Measurements from ENCODE around the gene IL37.

Gene IL37

GRCh38 chr2:112881217-112881985 lies 29.6 kb upstream of the IL37 start:
- TF ChIP-seq PBX3 (CRISPR knock-in tag; IDR thresholded peaks at IDR 0.05) (no peak), ZNF600 (tag by site-specific recombination; IDR thresholded peaks at IDR 0.05) (0 out of 2 replicates have a peak, but pooled peaks have one; percentile 39), ZNF248 (tag by site-specific recombination; IDR thresholded peaks at IDR 0.05) (no peak), ZFHX2 (tag by site-specific recombination; conservative IDR thresholded peaks at IDR 0.05) (peak; percentile 58), OSR2 (tag by site-specific recombination; IDR thresholded peaks at IDR 0.05) (peak; percentile 78), PRDM10 (tag by site-specific recombination; IDR thresholded peaks at IDR 0.05) (peak; percentile 22; the same call in 1 of the 2 replicates), ZNF266 (tag by site-specific recombination; IDR thresholded peaks at IDR 0.05; ENCODE audit: low read depth) (no peak), ZIC2 (tag by site-specific recombination; IDR thresholded peaks at IDR 0.05) (0 out of 2 replicates have a peak, but pooled peaks have one; percentile 38)
- H3K36me3 ChIP-seq (ENCODE audit: control insufficient read depth in 2 of 2, insufficient read depth in 1 of 2, low read length in 2 of 2) = no peaks in the 10 kb centered on the region
- H3K4me1 ChIP-seq (ENCODE audit: control insufficient read depth, insufficient read depth, low read length) = peaks cover 2% of the 10 kb centered on the region; the same call in 1 of the 2 replicates
- CTCF ChIA-PET = interaction anchor here (0.6 kb wide), 2 partner anchors 62 to 63 kb away, joined by 3 read pairs; no protein-coding TSS in a partner anchor
- no peaks in the 10 kb centered on the region for H3K9me3 ChIP-seq (ENCODE audit: control insufficient read depth, insufficient read depth, low read depth, low read length)
- H3K4me3 ChIP-seq (ENCODE audit: low read depth, low read length) = no peak overlapping the region
- POLR2A ChIA-PET = no interaction called here
- no peak overlapping the region for H3K27ac ChIP-seq (ENCODE audit: extremely low read depth, low read depth, low read length)

- Histone ChIP-seq H3K27ac (ENCODE audit: extremely low read depth, low read depth, low read length) (no peak overlapping the region), H3K36me3 (ENCODE audit: control insufficient read depth in 2 of 2, insufficient read depth in 1 of 2, low read length in 2 of 2) (no peaks in the 10 kb centered on the region), H3K4me1 (ENCODE audit: control insufficient read depth, insufficient read depth, low read length) (peaks cover 2% of the 10 kb centered on the region; the same call in 1 of the 2 replicates), H3K4me3 (ENCODE audit: low read depth, low read length) (no peak overlapping the region), H3K9me3 (ENCODE audit: control insufficient read depth, insufficient read depth, low read depth, low read length) (no peaks in the 10 kb centered on the region)
- ChIA-PET POLR2A (no interaction called here), CTCF (interaction anchor here (1.9 kb wide), 1 partner anchor 58 kb away, joined by 6 read pairs; no protein-coding TSS in a partner anchor)
- TF ChIP-seq ZBTB8A (tag by site-specific recombination; IDR thresholded peaks at IDR 0.05) = no peak
- peak; percentile 34; the same call in 1 of the 2 replicates for TF ChIP-seq ZFHX2 (tag by site-specific recombination; conservative IDR thresholded peaks at IDR 0.05)
- peak; percentile 58 for TF ChIP-seq EGR2 (tag by site-specific recombination; IDR thresholded peaks at IDR 0.05; ENCODE audit: low read depth)
Observed at GRCh38 chr2:112883669-112884068, 27.3 kb upstream of the IL37 start.

- Histone ChIP-seq H3K4me3 (ENCODE audit: low read depth, low read length) (no peak overlapping the region), H3K4me1 (ENCODE audit: control insufficient read depth, insufficient read depth, low read length) (peaks cover 2% of the 10 kb centered on the region; the same call in 1 of the 2 replicates), H3K27ac (ENCODE audit: extremely low read depth, low read depth, low read length) (no peak overlapping the region), H3K36me3 (ENCODE audit: control insufficient read depth in 2 of 2, insufficient read depth in 1 of 2, low read length in 2 of 2) (no peaks in the 10 kb centered on the region), H3K9me3 (ENCODE audit: control insufficient read depth, insufficient read depth, low read depth, low read length) (no peaks in the 10 kb centered on the region)
- ChIA-PET CTCF (interaction anchor here (0.6 to 4.1 kb wide), 42 partner anchors 8 to 382 kb away, joined by 3 to 64 read pairs (median 4); partner anchors contain the start of gene CKAP2L), POLR2A (interaction anchor here (0.6 to 1.1 kb wide), 2 partner anchors 135 to 257 kb away, joined by 3 read pairs; no protein-coding TSS in a partner anchor)
- TF ChIP-seq MYNN (tag by site-specific recombination; IDR thresholded peaks at IDR 0.05; ENCODE audit: borderline replicate concordance) = no peak
- no peak for TF ChIP-seq ZNF341 (tag by site-specific recombination; IDR thresholded peaks at IDR 0.05; ENCODE audit: low read depth)
- peak; percentile 67 for TF ChIP-seq ZNF654 (tag by site-specific recombination; IDR thresholded peaks at IDR 0.05; ENCODE audit: low read depth)
- TF ChIP-seq CTCF (tag by site-specific recombination; IDR thresholded peaks at IDR 0.05) = peak; percentile 48
- no peak for TF ChIP-seq ZNF560 (tag by site-specific recombination; IDR thresholded peaks at IDR 0.05; ENCODE audit: borderline replicate concordance)
- TF ChIP-seq ZNF23 (tag by site-specific recombination; IDR thresholded peaks at IDR 0.05; ENCODE audit: borderline replicate concordance) = no peak
- TF ChIP-seq OVOL3 (tag by site-specific recombination; IDR thresholded peaks at IDR 0.05) = no peak
- TF ChIP-seq ZNF580 (tag by site-specific recombination; IDR thresholded peaks at IDR 0.05) = peak; percentile 73; the same call in 1 of the 2 replicates
- no peak for TF ChIP-seq ZNF391 (tag by site-specific recombination; IDR thresholded peaks at IDR 0.05; ENCODE audit: borderline replicate concordance, low read depth)
- TF ChIP-seq ZNF155 (tag by site-specific recombination; IDR thresholded peaks at IDR 0.05) = no peak
Observed at GRCh38 chr2:112884869-112885505, 26.0 kb upstream of the IL37 start.
